AG09309 (cell line): ENCODE measurements around the gene EFNA4.

Experiments
- DNase-seq: peaks from one replicate; pipeline ENCODE4 v3.0.0-alpha.2; 2010; ENCODE audit warnings: low read depth
- H3K4me3 ChIP-seq: 2 replicates; pipeline ENCODE4 v1.5.1; 2011; ENCODE audit warnings: mild to moderate bottlenecking, low read depth, low read length, moderate library complexity; ENCODE audit not compliant: control insufficient read depth
- CTCF ChIP-seq: IDR thresholded peaks from 2 replicates; pipeline ENCODE4 v1.5.1; 2011; ENCODE audit warnings: mild to moderate bottlenecking, low read depth, low read length, inconsistent platforms; ENCODE audit not compliant: insufficient read depth, control insufficient read depth; ENCODE audit errors: missing control alignments

Gene EFNA4

DNA sequence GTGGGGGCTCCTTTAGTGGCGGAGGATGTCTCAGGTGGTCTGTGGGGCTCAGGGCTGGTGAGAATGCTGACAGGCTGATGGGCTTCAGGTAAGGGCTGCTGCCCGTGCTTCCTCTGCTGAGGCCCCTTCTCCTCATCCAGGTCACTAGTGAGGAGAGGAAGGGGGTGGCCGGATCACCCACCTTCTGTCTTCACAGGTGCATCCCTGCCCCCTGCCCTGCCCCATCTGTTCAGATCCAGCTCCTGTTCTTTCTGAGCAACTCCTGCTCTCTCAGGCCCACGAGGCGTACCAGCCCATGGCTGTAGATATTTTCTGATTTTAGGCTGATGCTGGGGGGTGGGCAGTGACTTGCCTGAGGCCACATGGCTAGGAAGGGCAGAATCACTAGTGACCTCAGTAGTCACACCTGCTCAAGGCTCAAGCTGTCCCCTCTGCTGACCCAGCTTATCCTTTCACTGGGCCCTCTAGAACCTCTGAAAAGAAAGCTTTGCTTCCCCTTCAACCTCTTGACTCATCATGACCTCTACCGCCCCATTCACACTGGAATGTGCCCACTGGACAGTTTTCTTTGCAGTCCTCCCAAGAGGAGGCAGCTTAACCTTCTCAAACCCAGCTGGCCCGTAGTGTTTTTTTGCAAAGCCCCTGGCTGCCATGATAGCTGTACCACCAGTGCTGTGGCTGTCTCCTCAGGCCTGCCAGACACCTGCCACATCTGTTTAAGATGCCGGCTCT, 44.8 kb upstream of the EFNA4 start:
- DNase-seq, result no peak
- H3K4me3 ChIP-seq, result no peak overlapping the region
- no peak for TF ChIP-seq CTCF

DNA sequence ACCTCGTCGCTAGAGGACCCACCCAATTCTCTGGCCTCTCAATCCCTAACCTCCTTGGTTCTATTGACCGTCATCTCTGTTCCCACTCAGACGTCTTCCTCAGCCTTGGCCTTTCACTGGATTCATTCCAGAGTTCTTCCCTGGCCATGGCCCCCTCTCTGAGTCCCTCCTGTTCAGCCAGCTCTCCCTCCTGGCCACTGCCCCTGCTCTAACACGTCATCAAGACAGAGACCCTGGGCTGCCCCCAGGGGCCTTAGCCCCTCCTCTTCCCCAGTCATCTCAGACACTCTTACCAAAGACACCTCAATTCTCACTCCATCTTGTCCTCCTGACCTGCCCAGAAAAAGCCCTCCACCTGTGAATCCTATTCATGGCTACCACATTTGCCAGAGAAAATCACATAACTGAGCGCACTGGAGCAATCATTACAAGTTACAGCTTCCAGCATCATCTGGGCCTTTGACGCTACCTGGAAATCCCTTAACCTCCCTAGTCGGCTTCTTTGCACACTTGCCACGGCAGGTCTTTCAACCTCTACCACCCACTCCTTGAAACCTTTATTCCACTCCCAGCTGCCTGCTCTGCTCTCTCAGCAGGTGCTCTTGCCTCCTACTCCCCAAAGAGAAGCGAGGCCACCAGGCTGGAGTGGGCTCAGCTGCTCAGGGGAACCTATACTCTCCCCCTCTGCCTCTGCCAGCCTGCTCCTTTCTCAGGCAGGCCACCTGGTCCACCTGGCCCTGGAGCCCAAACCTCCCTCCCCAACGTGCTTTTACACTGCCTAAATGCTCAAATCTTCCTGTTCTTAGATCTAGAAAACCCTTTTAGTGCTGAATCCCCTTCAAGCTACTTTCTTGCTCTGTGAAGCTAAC, 43.9 kb upstream of the EFNA4 start:
- no peak for TF ChIP-seq CTCF
- no peak for DNase-seq

GRCh38 chr1:155022136-155022926, 41.2 kb upstream of the EFNA4 start:
- no peak for TF ChIP-seq CTCF
- DNase-seq, result no peak
- no peak overlapping the region for H3K4me3 ChIP-seq

More for the DNA sequence above, 43.9 kb upstream of the EFNA4 start:
- H3K4me3 ChIP-seq, result no peak overlapping the region

DNA sequence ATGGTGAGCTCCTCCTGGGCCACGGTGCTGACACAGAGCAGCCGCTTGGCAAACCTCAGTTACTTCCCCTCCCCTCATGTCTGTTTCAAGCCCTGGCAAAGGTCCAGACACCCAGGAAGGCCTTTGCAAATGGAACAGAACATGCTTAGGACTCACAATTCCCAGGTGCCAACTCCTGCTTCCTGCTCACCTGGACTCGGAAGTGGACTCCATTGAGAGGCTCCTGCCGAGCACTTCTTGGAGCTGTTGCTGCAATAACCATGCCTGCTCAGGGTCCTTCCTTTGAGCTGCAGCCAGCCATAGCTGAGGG, 40.7 kb upstream of the EFNA4 start:
- no peak for TF ChIP-seq CTCF
- no peak for DNase-seq

GRCh38 chr1:155023627-155024026, 39.9 kb upstream of the EFNA4 start:
- TF ChIP-seq CTCF, result no peak
- no peak overlapping the region for H3K4me3 ChIP-seq
- no peak for DNase-seq

More for the DNA sequence above, 40.7 kb upstream of the EFNA4 start:
- H3K4me3 ChIP-seq, result no peak overlapping the region

DNA sequence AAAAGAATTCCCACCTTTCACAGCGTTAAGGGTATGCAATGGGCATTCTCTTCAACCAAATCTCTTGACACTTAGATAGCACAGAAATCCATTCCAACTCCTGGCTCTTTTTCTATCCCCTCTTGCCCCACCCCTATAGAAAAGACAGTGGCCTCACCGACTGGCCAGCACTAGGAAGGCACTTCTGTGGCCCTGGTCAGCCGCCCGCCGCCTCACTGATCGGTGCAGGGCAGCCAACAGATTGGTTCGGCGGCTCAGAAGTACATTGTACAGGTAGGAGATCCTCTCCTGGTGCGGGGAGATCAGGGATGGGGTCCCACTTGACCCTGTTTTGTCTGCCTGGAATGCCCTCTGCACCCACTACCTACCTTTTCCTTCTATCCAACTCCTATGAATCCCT, 39.2 kb upstream of the EFNA4 start:
- H3K4me3 ChIP-seq, result no peak overlapping the region
- DNase-seq, result no peak
- no peak for TF ChIP-seq CTCF
